Measurements from ENCODE around the gene STK10. TPM values are rescaled to one million over a fixed set of nuclear protein-coding genes. Genes with fewer than 3 reads are reported as not detected.
A peak's percentile ranks its signal among the peaks of the same experiment; 100 is the strongest.
"Not testable (repeated sequence)": the region's sequence is repeated elsewhere in the genome, so short reads cannot be mapped to it uniquely, and the experiment has no call there.

STK10 gene
- total and polyA plus RNA-seq, 12 donors, result 5.5 to 39.1 (median 19.0) TPM

- H3K27ac ChIP-seq, result no peak overlapping the region
- WGBS, 4 donors, result 89 to 98% (median 95%) methylated on average over 2 of the region's 2 CpGs
- no peak overlapping the region for H3K4me3 ChIP-seq
- no peaks in the 10 kb centered on the region for H3K9me3 ChIP-seq (replicated peaks in 1 of 3)
- peaks cover 0 to 8% of the 10 kb centered on the region in 2 donors for H3K36me3 ChIP-seq (replicated peaks in 1 of 2)
- TF ChIP-seq CTCF (IDR thresholded peaks at IDR 0.05), result no peak
- no peak for TF ChIP-seq POLR2A (IDR thresholded peaks at IDR 0.05)
- H3K4me1 ChIP-seq (replicated peaks in 1 of 2), result no peaks in the 10 kb centered on the region
- DNase-seq, result no peak
- intact Hi-C loops (cut with DNase I), result no loop called here
- no peaks in the 10 kb centered on the region for H3K27me3 ChIP-seq
Observed at GRCh38 chr5:172209714-172210113, 21.7 kb upstream of the STK10 start.

GRCh38 chr5:172207511-172207910 lies 19.5 kb upstream of the STK10 start:
- Histone ChIP-seq H3K27ac (no peak overlapping the region), H3K27me3 (no peaks in the 10 kb centered on the region), H3K36me3 (replicated peaks in 1 of 2) (peaks cover 0 to 8% of the 10 kb centered on the region in 2 donors), H3K4me3 (no peak overlapping the region), H3K9me3 (replicated peaks in 1 of 3) (no peaks in the 10 kb centered on the region), H3K4me1 (replicated peaks in 1 of 2) (no peaks in the 10 kb centered on the region)
- 49 to 79% (median 59%) methylated on average over 3 of the region's 3 CpGs for WGBS, 4 donors
- TF ChIP-seq POLR2A (IDR thresholded peaks at IDR 0.05), result no peak
- TF ChIP-seq CTCF (IDR thresholded peaks at IDR 0.05), result no peak
- DNase-seq, result no peak
- intact Hi-C loops (cut with DNase I), result no loop called here

GRCh38 chr5:172205984-172206383 lies 18.0 kb upstream of the STK10 start:
- H3K27me3 ChIP-seq; intact Hi-C loops (cut with DNase I); H3K27ac ChIP-seq; H3K4me3 ChIP-seq; H3K9me3 ChIP-seq (replicated peaks in 1 of 3); H3K4me1 ChIP-seq (replicated peaks in 1 of 2); H3K36me3 ChIP-seq (replicated peaks in 1 of 2): not testable (repeated sequence)
- DNase-seq, result peak in 1 of 7 donors; percentile 12
- WGBS, 4 donors, result 79 to 92% (median 85%) methylated on average over 11 of the region's 11 CpGs

- DNase-seq, result no peak
- H3K27me3 ChIP-seq, result no peaks in the 10 kb centered on the region
- no peaks in the 10 kb centered on the region for H3K4me1 ChIP-seq (replicated peaks in 1 of 2)
- intact Hi-C loops (cut with DNase I), result no loop called here
- no peak for TF ChIP-seq POLR2A (IDR thresholded peaks at IDR 0.05)
- no peak for TF ChIP-seq CTCF (IDR thresholded peaks at IDR 0.05)
- 70 to 84% (median 80%) methylated on average over 6 of the region's 6 CpGs for WGBS, 4 donors
- H3K27ac ChIP-seq, result no peak overlapping the region
- H3K4me3 ChIP-seq, result no peak overlapping the region
- no peaks in the 10 kb centered on the region for H3K9me3 ChIP-seq (replicated peaks in 1 of 3)
- H3K36me3 ChIP-seq (replicated peaks in 1 of 2), result no peaks in the 10 kb centered on the region
Observed at GRCh38 chr5:172200476-172200875, 12.5 kb upstream of the STK10 start.

GRCh38 chr5:172199446-172199845 lies 11.4 kb upstream of the STK10 start:
- whole genome bisulfite sequencing, 4 donors, result 73 to 81% (median 78%) methylated on average over 10 of the region's 10 CpGs
- no peak for DNase-seq
- Histone ChIP-seq H3K27me3 (no peaks in the 10 kb centered on the region), H3K36me3 (replicated peaks in 1 of 2) (no peaks in the 10 kb centered on the region), H3K4me1 (replicated peaks in 1 of 2) (no peaks in the 10 kb centered on the region), H3K27ac (no peak overlapping the region), H3K9me3 (replicated peaks in 1 of 3) (no peaks in the 10 kb centered on the region), H3K4me3 (no peak overlapping the region)
- intact Hi-C loops (cut with DNase I), result loop anchor here in 1 of 2 donors (10.0 kb wide), 1 partner anchor 95 kb away; no protein-coding TSS in a partner anchor
- TF ChIP-seq POLR2A (IDR thresholded peaks at IDR 0.05), result no peak
- no peak for TF ChIP-seq CTCF (IDR thresholded peaks at IDR 0.05)

GRCh38 chr5:172197775-172198174 lies 9.8 kb upstream of the STK10 start:
- not testable (repeated sequence) for DNase-seq; H3K27me3 ChIP-seq; H3K36me3 ChIP-seq (replicated peaks in 1 of 2); H3K4me1 ChIP-seq (replicated peaks in 1 of 2); H3K27ac ChIP-seq; H3K9me3 ChIP-seq (replicated peaks in 1 of 3); H3K4me3 ChIP-seq
- WGBS, 4 donors, result 71 to 82% (median 77%) methylated on average over 4 of the region's 4 CpGs
- intact Hi-C loops (cut with DNase I), result loop anchor here in 1 of 2 donors (10.0 kb wide), 1 partner anchor 97 kb away; no protein-coding TSS in a partner anchor
